IMR-90 (cell line): ENCODE results near the gene ARSJ.

Source experiments
- FOS ChIP-seq: fragments of 150-350 bp; IDR thresholded peaks from 2 replicates; pipeline ENCODE4 v1.6.1; 2016; ENCODE audit warnings: low read depth, low read length
- POLR2A ChIP-seq: IDR thresholded peaks from 2 replicates; pipeline ENCODE4 v1.6.1; 2012; ENCODE audit warnings: mild to moderate bottlenecking, low read depth, low read length
- RFX5 ChIP-seq: IDR thresholded peaks from 2 replicates; pipeline ENCODE4 v1.8.0; 2012; ENCODE audit warnings: low read depth, mild to moderate bottlenecking, low read length, moderate library complexity
- TF ChIP-seq, protein P1 (sequence below): conservative IDR thresholded peaks from 2 replicates; pipeline ENCODE4 v1.5.1; 2012; ENCODE audit warnings: mild to moderate bottlenecking, low read depth, low read length, improper control_type of control experiment

DNA sequence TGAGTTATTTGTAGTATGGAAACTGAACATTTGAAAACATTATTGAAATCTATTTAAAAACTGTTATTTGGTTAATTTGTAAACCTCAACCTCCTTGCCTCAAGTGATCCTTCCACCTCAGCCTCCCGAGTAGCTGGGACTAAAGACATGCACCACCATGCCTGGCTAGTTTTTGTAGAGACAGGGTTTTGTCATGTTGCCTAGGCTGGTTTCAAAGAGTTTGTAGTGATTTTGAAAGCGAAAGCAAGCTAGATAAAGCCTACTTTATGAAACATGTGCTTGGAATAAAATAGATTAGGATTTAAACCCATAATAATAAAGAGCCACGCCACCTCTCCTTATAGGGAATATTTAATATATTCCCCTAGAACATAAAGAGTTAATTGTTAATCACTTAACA lies 23.5 kb downstream of the ARSJ start:
- TF ChIP-seq POLR2A: no peak
- no peak for TF ChIP-seq RFX5
- no peak for TF ChIP-seq FOS
- TF ChIP-seq, protein P1, sequence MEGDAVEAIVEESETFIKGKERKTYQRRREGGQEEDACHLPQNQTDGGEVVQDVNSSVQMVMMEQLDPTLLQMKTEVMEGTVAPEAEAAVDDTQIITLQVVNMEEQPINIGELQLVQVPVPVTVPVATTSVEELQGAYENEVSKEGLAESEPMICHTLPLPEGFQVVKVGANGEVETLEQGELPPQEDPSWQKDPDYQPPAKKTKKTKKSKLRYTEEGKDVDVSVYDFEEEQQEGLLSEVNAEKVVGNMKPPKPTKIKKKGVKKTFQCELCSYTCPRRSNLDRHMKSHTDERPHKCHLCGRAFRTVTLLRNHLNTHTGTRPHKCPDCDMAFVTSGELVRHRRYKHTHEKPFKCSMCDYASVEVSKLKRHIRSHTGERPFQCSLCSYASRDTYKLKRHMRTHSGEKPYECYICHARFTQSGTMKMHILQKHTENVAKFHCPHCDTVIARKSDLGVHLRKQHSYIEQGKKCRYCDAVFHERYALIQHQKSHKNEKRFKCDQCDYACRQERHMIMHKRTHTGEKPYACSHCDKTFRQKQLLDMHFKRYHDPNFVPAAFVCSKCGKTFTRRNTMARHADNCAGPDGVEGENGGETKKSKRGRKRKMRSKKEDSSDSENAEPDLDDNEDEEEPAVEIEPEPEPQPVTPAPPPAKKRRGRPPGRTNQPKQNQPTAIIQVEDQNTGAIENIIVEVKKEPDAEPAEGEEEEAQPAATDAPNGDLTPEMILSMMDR: no peak
